DOHH2 (cell line): ENCODE measurements around the gene FAM118B.

Source experiments
- H3F3A ChIP-seq: fragments of 200-600 bp; sonication (generic), shearing (Covaris generic); 2 replicates; pipeline ENCODE4 v1.6.0; 2016; ENCODE audit warnings: antibody characterized with exemption, mild to moderate bottlenecking; ENCODE audit not compliant: control insufficient read depth, insufficient read depth
- H3K27ac ChIP-seq: fragments of 200-600 bp; sonication (generic); 2 replicates; pipeline ENCODE4 v1.5.1; 2014; ENCODE audit warnings: low read depth, mild to moderate bottlenecking, low read length, moderate library complexity
- H3K27me3 ChIP-seq: fragments of 200-600 bp; sonication (generic); 2 replicates; pipeline ENCODE4 v1.6.1; 2014; ENCODE audit warnings: mild to moderate bottlenecking, low read length, mixed read lengths; ENCODE audit not compliant: control insufficient read depth
- H3K36me3 ChIP-seq: fragments of 200-600 bp; sonication (generic); 2 replicates; pipeline ENCODE4 v1.6.1; 2014; ENCODE audit warnings: mild to moderate bottlenecking, low read length, moderate library complexity, mixed read lengths; ENCODE audit not compliant: control insufficient read depth
- H3K4me1 ChIP-seq: fragments of 200-600 bp; sonication (generic); 2 replicates; pipeline ENCODE4 v1.6.1; 2014; ENCODE audit warnings: mild to moderate bottlenecking, low read length, mixed read lengths; ENCODE audit not compliant: control insufficient read depth
- H3K4me2 ChIP-seq: fragments of 200-600 bp; sonication (generic); 2 replicates; pipeline ENCODE4 v1.6.0; 2014; ENCODE audit warnings: mild to moderate bottlenecking, low read length, moderate library complexity
- H3K4me3 ChIP-seq: fragments of 200-600 bp; sonication (generic); 2 replicates; pipeline ENCODE4 v1.5.1; 2014; ENCODE audit warnings: mild to moderate bottlenecking, low read length, mixed read lengths
- H3K79me2 ChIP-seq: fragments of 200-600 bp; sonication (generic); 2 replicates; pipeline ENCODE4 v1.6.1; 2014; ENCODE audit warnings: mild to moderate bottlenecking, low read length, mixed read lengths; ENCODE audit not compliant: control insufficient read depth
- H3K9me2 ChIP-seq: fragments of 200-600 bp; sonication (generic); replicated peaks from 2 replicates; pipeline ENCODE4 v1.6.1; 2014; ENCODE audit warnings: mild to moderate bottlenecking, low read length, mixed read lengths; ENCODE audit not compliant: control insufficient read depth
- H3K9me3 ChIP-seq: fragments of 200-600 bp; sonication (generic); 2 replicates; pipeline ENCODE4 v1.6.1; 2014; ENCODE audit warnings: antibody characterized with exemption, low read length, mixed read lengths; ENCODE audit not compliant: control insufficient read depth, insufficient read depth
- H4K20me1 ChIP-seq: fragments of 200-600 bp; sonication (generic); 2 replicates; pipeline ENCODE4 v1.6.0; 2014; ENCODE audit warnings: low read depth, mild to moderate bottlenecking, antibody characterized with exemption, low read length, moderate library complexity; ENCODE audit not compliant: control insufficient read depth, insufficient read depth
- CTCF ChIP-seq: fragments of 200-600 bp; sonication (generic); IDR thresholded peaks from one replicate; pipeline ENCODE4 v1.5.1; 2014; ENCODE audit warnings: antibody characterized with exemption, mild to moderate bottlenecking, low read depth, low read length; ENCODE audit not compliant: poor library complexity, severe bottlenecking
- EZH2phosphoT487 ChIP-seq: fragments of 200-600 bp; sonication (generic); IDR thresholded peaks from 2 replicates; pipeline ENCODE4 v1.6.1; 2017; ENCODE audit warnings: borderline replicate concordance, mild to moderate bottlenecking, antibody characterized with exemption, low read length, moderate library complexity, mixed read lengths

The FAM118B gene

GRCh38 chr11:126182787-126183445 lies 28.7 kb upstream of the FAM118B start:
- H3K4me3 ChIP-seq = no peak overlapping the region
- TF ChIP-seq EZH2phosphoT487 = no peak
- no peak for TF ChIP-seq CTCF
- H3K4me1 ChIP-seq = peaks cover 8% of the 10 kb centered on the region
- H3K9me2 ChIP-seq = no peaks in the 10 kb centered on the region
- H3K27me3 ChIP-seq = 0 out of 2 replicates have a peak, but pooled peaks cover 2% of the 10 kb centered on the region
- H3K4me2 ChIP-seq = no peak overlapping the region
- peaks cover 17% of the 10 kb centered on the region for H4K20me1 ChIP-seq
- no peaks in the 10 kb centered on the region for H3K79me2 ChIP-seq
- 0 out of 2 replicates have a peak, but pooled peaks cover 4% of the 10 kb centered on the region for H3K9me3 ChIP-seq
- H3K27ac ChIP-seq = no peak overlapping the region
- 0 out of 2 replicates have a peak, but pooled peaks cover 2% of the 10 kb centered on the region for H3K36me3 ChIP-seq
- H3F3A ChIP-seq = no peaks in the 10 kb centered on the region

GRCh38 chr11:126185259-126186024 lies 26.1 kb upstream of the FAM118B start:
- H3F3A ChIP-seq = peaks cover 11% of the 10 kb centered on the region
- no peaks in the 10 kb centered on the region for H3K79me2 ChIP-seq
- peaks cover 34% of the 10 kb centered on the region for H3K4me1 ChIP-seq
- no peak overlapping the region for H3K4me3 ChIP-seq
- no peak for TF ChIP-seq CTCF
- TF ChIP-seq EZH2phosphoT487 = no peak
- H4K20me1 ChIP-seq = peaks cover 32% of the 10 kb centered on the region
- no peaks in the 10 kb centered on the region for H3K27me3 ChIP-seq
- H3K27ac ChIP-seq = no peak overlapping the region
- no peak overlapping the region for H3K4me2 ChIP-seq
- H3K9me2 ChIP-seq = no peaks in the 10 kb centered on the region
- 0 out of 2 replicates have a peak, but pooled peaks cover 4% of the 10 kb centered on the region for H3K9me3 ChIP-seq
- peaks cover 6% of the 10 kb centered on the region for H3K36me3 ChIP-seq

- H3K4me1 ChIP-seq = peaks cover 37% of the 10 kb centered on the region
- H3K4me2 ChIP-seq = no peak overlapping the region
- peaks cover 32% of the 10 kb centered on the region for H4K20me1 ChIP-seq
- TF ChIP-seq EZH2phosphoT487 (no peak), CTCF (no peak)
- H3K9me3 ChIP-seq = no peaks in the 10 kb centered on the region
- H3K27ac ChIP-seq = no peak overlapping the region
- peaks cover 13% of the 10 kb centered on the region for H3K36me3 ChIP-seq
- no peaks in the 10 kb centered on the region for H3K9me2 ChIP-seq
- no peaks in the 10 kb centered on the region for H3K27me3 ChIP-seq
- peaks cover 11% of the 10 kb centered on the region for H3F3A ChIP-seq
- H3K4me3 ChIP-seq = no peak overlapping the region
- H3K79me2 ChIP-seq = no peaks in the 10 kb centered on the region
Measured at GRCh38 chr11:126186025-126186698, 25.4 kb upstream of the FAM118B start.
